CD8-positive, alpha-beta memory T cell (primary cell): Measurements from ENCODE around the gene FOXF2. TPM values are rescaled to one million over a fixed set of nuclear protein-coding genes. Genes with fewer than 3 reads are reported as not detected.

Source experiments
- CTCF ChIA-PET: fragments of 350-600 bp; sonication (Branson Sonifier 250); formaldehyde crosslinking; loops from one replicate; lab custom pipeline; 2021; ENCODE audit warnings: antibody characterized with exemption; lab: Charles Lee
- POLR2A ChIA-PET: fragments of 350-600 bp; sonication (Branson Sonifier 250); formaldehyde crosslinking; loops from one replicate; lab custom pipeline; 2021; ENCODE audit warnings: antibody characterized with exemption; lab: Charles Lee
- DNase-seq, 5 donors: peaks; one replicate each; pipeline versions ENCODE4 v3.0.0 to v3.0.0-alpha.2; 2020 to 2022; ENCODE audit warnings: mixed read lengths in 1 of 5
- H3K27ac ChIP-seq: one replicate; pipeline ENCODE4 v1.7.0; 2013; ENCODE audit warnings: low read depth, mild to moderate bottlenecking, low read length, moderate library complexity
- H3K27me3 ChIP-seq: 2 replicates; pipeline ENCODE4 v1.7.0; 2013; ENCODE audit warnings: low read length, mild to moderate bottlenecking; ENCODE audit not compliant: insufficient read depth, poor library complexity, severe bottlenecking
- H3K36me3 ChIP-seq: 2 replicates; pipeline ENCODE4 v1.7.0; 2013; ENCODE audit warnings: mild to moderate bottlenecking, low read length, moderate library complexity; ENCODE audit not compliant: insufficient read depth
- H3K4me1 ChIP-seq: 2 replicates; pipeline ENCODE4 v1.7.0; 2013; ENCODE audit warnings: mild to moderate bottlenecking, low read length, moderate library complexity; ENCODE audit not compliant: insufficient read depth
- H3K4me3 ChIP-seq: 2 replicates; pipeline ENCODE4 v1.7.0; 2013; ENCODE audit warnings: mild to moderate bottlenecking, low read length
- H3K9me3 ChIP-seq: 2 replicates; pipeline ENCODE4 v1.7.0; 2013; ENCODE audit warnings: mild to moderate bottlenecking, low read length
- H3K27ac Mint-ChIP-seq, 8 donors: one replicate each; pipeline ENCODE4 v1.8.0; 2020 to 2021; ENCODE audit warnings: mixed read lengths in 8 of 8, mild to moderate bottlenecking in 6 of 8, inconsistent platforms in 3 of 8, moderate library complexity in 3 of 8
- H3K27me3 Mint-ChIP-seq, 2 donors: one replicate each; pipeline ENCODE4 v1.8.0; 2020 to 2021; ENCODE audit warnings: mixed read lengths in 2 of 2, mild to moderate bottlenecking in 1 of 2, moderate library complexity in 1 of 2
- H3K36me3 Mint-ChIP-seq, 3 donors: one replicate each; pipeline ENCODE4 v1.8.0; 2020 to 2021; ENCODE audit warnings: mixed read lengths in 3 of 3, inconsistent platforms in 1 of 3, mild to moderate bottlenecking in 1 of 3
- H3K4me1 Mint-ChIP-seq, 3 donors: one replicate each; pipeline ENCODE4 v1.8.0; 2020 to 2021; ENCODE audit warnings: mixed read lengths in 3 of 3, inconsistent platforms in 1 of 3, mild to moderate bottlenecking in 1 of 3
- H3K4me3 Mint-ChIP-seq, 7 donors: one replicate each; pipeline ENCODE4 v1.8.0; 2020 to 2021; ENCODE audit warnings: mixed read lengths in 7 of 7, mild to moderate bottlenecking in 6 of 7, moderate library complexity in 4 of 7, inconsistent platforms in 2 of 7
- H3K9me3 Mint-ChIP-seq, 5 donors: one replicate each; pipeline ENCODE4 v1.8.0; 2020 to 2022; ENCODE audit warnings: mixed read lengths in 5 of 5, mild to moderate bottlenecking in 3 of 5, moderate library complexity in 2 of 5, inconsistent platforms in 1 of 5
- polyA plus RNA-seq: library from polyadenylated mRNA; unstranded; fragments of 300-500 nt; fragmentation: Illumina TruSeq; gene quantifications from one replicate; pipeline ENCODE4 v1.2.3, GENCODE V29; 2021
- total RNA-seq, 2 experiments: library from RNA; stranded (reverse); gene quantifications; one replicate each; pipeline ENCODE4 v1.2.3, GENCODE V29; 2021

FOXF2 gene
- total and polyA plus RNA-seq, 3 experiments from 2014 or later = not detected

- no peak for DNase-seq
- peaks cover 7 to 15% of the 10 kb centered on the region in 2 donors for H3K27me3 Mint-ChIP-seq
- no peaks in the 10 kb centered on the region for H3K36me3 ChIP-seq
- no peak overlapping the region for H3K4me3 ChIP-seq
- no peaks in the 10 kb centered on the region for H3K27me3 ChIP-seq
- H3K4me1 Mint-ChIP-seq = no peaks in the 10 kb centered on the region
- ChIA-PET CTCF (no interaction called here), POLR2A (no interaction called here)
- H3K27ac ChIP-seq = no peak overlapping the region
- H3K9me3 Mint-ChIP-seq = no peaks in the 10 kb centered on the region
- H3K4me3 Mint-ChIP-seq = no peak overlapping the region
- H3K36me3 Mint-ChIP-seq = no peaks in the 10 kb centered on the region
- no peak overlapping the region for H3K27ac Mint-ChIP-seq
- H3K9me3 ChIP-seq = no peaks in the 10 kb centered on the region
- H3K4me1 ChIP-seq = no peaks in the 10 kb centered on the region
These were observed 13.5 kb downstream of the FOXF2 start for GRCh38 chr6:1402868-1403267.

- no peaks in the 10 kb centered on the region for H3K36me3 ChIP-seq
- no peak overlapping the region for H3K4me3 ChIP-seq
- Mint-ChIP-seq H3K4me1 (no peaks in the 10 kb centered on the region), H3K36me3 (no peaks in the 10 kb centered on the region), H3K9me3 (no peaks in the 10 kb centered on the region), H3K27ac (no peak overlapping the region), H3K4me3 (no peak overlapping the region), H3K27me3 (peaks cover 6 to 13% of the 10 kb centered on the region in 2 donors)
- CTCF ChIA-PET = no interaction called here
- no peaks in the 10 kb centered on the region for H3K9me3 ChIP-seq
- POLR2A ChIA-PET = no interaction called here
- H3K27ac ChIP-seq = no peak overlapping the region
- DNase-seq = no peak
- H3K27me3 ChIP-seq = no peaks in the 10 kb centered on the region
- no peaks in the 10 kb centered on the region for H3K4me1 ChIP-seq
These were observed 14.7 kb downstream of the FOXF2 start for GRCh38 chr6:1403851-1404712.

- Histone ChIP-seq H3K4me3 (no peak overlapping the region), H3K4me1 (no peaks in the 10 kb centered on the region), H3K9me3 (no peaks in the 10 kb centered on the region), H3K27ac (no peak overlapping the region), H3K27me3 (no peaks in the 10 kb centered on the region), H3K36me3 (no peaks in the 10 kb centered on the region)
- Mint-ChIP-seq H3K4me1 (no peaks in the 10 kb centered on the region), H3K9me3 (no peaks in the 10 kb centered on the region), H3K27me3 (peaks cover 5 to 19% of the 10 kb centered on the region in 2 donors), H3K4me3 (no peak overlapping the region), H3K27ac (no peak overlapping the region), H3K36me3 (no peaks in the 10 kb centered on the region)
- POLR2A ChIA-PET = no interaction called here
- CTCF ChIA-PET = no interaction called here
- DNase-seq = no peak
These were observed 15.3 kb downstream of the FOXF2 start for GRCh38 chr6:1404713-1405098.

- Histone ChIP-seq H3K9me3 (no peaks in the 10 kb centered on the region), H3K36me3 (no peaks in the 10 kb centered on the region), H3K27me3 (no peaks in the 10 kb centered on the region), H3K4me3 (no peak overlapping the region), H3K4me1 (no peaks in the 10 kb centered on the region), H3K27ac (no peak overlapping the region)
- H3K4me1 Mint-ChIP-seq = no peaks in the 10 kb centered on the region
- DNase-seq = no peak
- H3K4me3 Mint-ChIP-seq = no peak overlapping the region
- H3K9me3 Mint-ChIP-seq = no peaks in the 10 kb centered on the region
- ChIA-PET POLR2A (no interaction called here), CTCF (interaction anchor here (0.5 to 1.5 kb wide), 2 partner anchors 8 to 890 kb away, joined by 3 to 8 read pairs; no protein-coding TSS in a partner anchor)
- no peaks in the 10 kb centered on the region for H3K36me3 Mint-ChIP-seq
- H3K27me3 Mint-ChIP-seq = peaks cover 5 to 22% of the 10 kb centered on the region in 2 donors
- H3K27ac Mint-ChIP-seq = no peak overlapping the region
These were observed 15.8 kb downstream of the FOXF2 start for GRCh38 chr6:1405221-1405620.

GRCh38 chr6:1406306-1407072 lies 17.1 kb downstream of the FOXF2 start:
- Histone ChIP-seq H3K36me3 (no peaks in the 10 kb centered on the region), H3K27me3 (no peaks in the 10 kb centered on the region), H3K27ac (no peak overlapping the region), H3K9me3 (no peaks in the 10 kb centered on the region), H3K4me1 (no peaks in the 10 kb centered on the region), H3K4me3 (no peak overlapping the region)
- ChIA-PET POLR2A (no interaction called here), CTCF (interaction anchor here (1.5 kb wide), 1 partner anchor 9 kb away, joined by 8 read pairs; no protein-coding TSS in a partner anchor)
- no peak for DNase-seq
- Mint-ChIP-seq H3K36me3 (no peaks in the 10 kb centered on the region), H3K27me3 (peaks cover 5 to 28% of the 10 kb centered on the region in 2 donors), H3K27ac (no peak overlapping the region), H3K4me1 (no peaks in the 10 kb centered on the region), H3K9me3 (no peaks in the 10 kb centered on the region), H3K4me3 (no peak overlapping the region)

GRCh38 chr6:1407499-1407990 lies 18.2 kb downstream of the FOXF2 start:
- H3K4me1 ChIP-seq = no peaks in the 10 kb centered on the region
- Mint-ChIP-seq H3K4me1 (no peaks in the 10 kb centered on the region), H3K27ac (no peak overlapping the region), H3K4me3 (no peak overlapping the region), H3K36me3 (no peaks in the 10 kb centered on the region), H3K9me3 (no peaks in the 10 kb centered on the region), H3K27me3 (peaks cover 6 to 28% of the 10 kb centered on the region in 2 donors)
- H3K4me3 ChIP-seq = no peak overlapping the region
- no peak overlapping the region for H3K27ac ChIP-seq
- ChIA-PET CTCF (interaction anchor here (1.0 kb wide), 1 partner anchor 11 kb away, joined by 3 read pairs; no protein-coding TSS in a partner anchor), POLR2A (no interaction called here)
- H3K9me3 ChIP-seq = no peaks in the 10 kb centered on the region
- no peak for DNase-seq
- H3K36me3 ChIP-seq = no peaks in the 10 kb centered on the region
- no peaks in the 10 kb centered on the region for H3K27me3 ChIP-seq

GRCh38 chr6:1409774-1410465 lies 20.5 kb downstream of the FOXF2 start:
- Histone ChIP-seq H3K4me3 (no peak overlapping the region), H3K27ac (no peak overlapping the region), H3K27me3 (no peaks in the 10 kb centered on the region), H3K9me3 (no peaks in the 10 kb centered on the region), H3K4me1 (no peaks in the 10 kb centered on the region), H3K36me3 (no peaks in the 10 kb centered on the region)
- Mint-ChIP-seq H3K9me3 (no peaks in the 10 kb centered on the region), H3K4me1 (no peaks in the 10 kb centered on the region), H3K27me3 (peaks cover 6 to 28% of the 10 kb centered on the region in 2 donors), H3K27ac (no peak overlapping the region), H3K36me3 (no peaks in the 10 kb centered on the region), H3K4me3 (no peak overlapping the region)
- POLR2A ChIA-PET = no interaction called here
- no peak for DNase-seq
- CTCF ChIA-PET = interaction anchor here (2.6 kb wide), 1 partner anchor 13 kb away, joined by 8 read pairs; no protein-coding TSS in a partner anchor
